Mammary epithelial cell (primary cell): ENCODE measurements around the gene FOXS1.

ENCODE experiments used
- EZH2 ChIP-seq: IDR thresholded peaks from 2 replicates; pipeline ENCODE4 v1.6.1; 2012; ENCODE audit warnings: low read length, inconsistent platforms, borderline replicate concordance
- TF ChIP-seq, protein P1 (sequence below), 2 donors: IDR thresholded peaks in 1 of 2; conservative IDR thresholded peaks in 1 of 2; 2 replicates each; pipeline ENCODE4 v1.5.1; 2011 to 2012; ENCODE audit warnings: inconsistent platforms in 2 of 2, low read length in 2 of 2, mild to moderate bottlenecking in 2 of 2, control low read depth in 1 of 2, low read depth in 1 of 2; ENCODE audit not compliant: insufficient read depth in 1 of 2; ENCODE audit errors: extremely low read depth in 1 of 2

DNA sequence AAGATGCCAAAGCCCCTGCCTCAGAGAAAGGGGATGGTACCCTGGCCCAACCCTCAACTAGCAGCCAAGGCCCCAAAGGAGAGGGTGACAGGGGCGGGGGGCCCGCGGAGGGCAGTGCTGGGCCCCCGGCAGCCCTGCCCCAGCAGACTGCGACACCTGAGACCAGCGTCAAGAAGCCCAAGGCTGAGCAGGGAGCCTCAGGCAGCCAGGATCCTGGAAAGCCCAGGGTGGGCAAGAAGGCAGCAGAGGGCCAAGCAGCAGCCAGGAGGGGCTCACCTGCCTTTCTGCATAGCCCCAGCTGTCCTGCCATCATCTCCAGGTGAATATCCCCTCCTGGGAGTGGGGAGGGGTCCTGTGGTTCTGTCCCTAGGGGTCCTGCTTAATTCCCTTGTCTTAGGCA is 25.2 kb downstream of the FOXS1 start:
- TF ChIP-seq, protein P1, sequence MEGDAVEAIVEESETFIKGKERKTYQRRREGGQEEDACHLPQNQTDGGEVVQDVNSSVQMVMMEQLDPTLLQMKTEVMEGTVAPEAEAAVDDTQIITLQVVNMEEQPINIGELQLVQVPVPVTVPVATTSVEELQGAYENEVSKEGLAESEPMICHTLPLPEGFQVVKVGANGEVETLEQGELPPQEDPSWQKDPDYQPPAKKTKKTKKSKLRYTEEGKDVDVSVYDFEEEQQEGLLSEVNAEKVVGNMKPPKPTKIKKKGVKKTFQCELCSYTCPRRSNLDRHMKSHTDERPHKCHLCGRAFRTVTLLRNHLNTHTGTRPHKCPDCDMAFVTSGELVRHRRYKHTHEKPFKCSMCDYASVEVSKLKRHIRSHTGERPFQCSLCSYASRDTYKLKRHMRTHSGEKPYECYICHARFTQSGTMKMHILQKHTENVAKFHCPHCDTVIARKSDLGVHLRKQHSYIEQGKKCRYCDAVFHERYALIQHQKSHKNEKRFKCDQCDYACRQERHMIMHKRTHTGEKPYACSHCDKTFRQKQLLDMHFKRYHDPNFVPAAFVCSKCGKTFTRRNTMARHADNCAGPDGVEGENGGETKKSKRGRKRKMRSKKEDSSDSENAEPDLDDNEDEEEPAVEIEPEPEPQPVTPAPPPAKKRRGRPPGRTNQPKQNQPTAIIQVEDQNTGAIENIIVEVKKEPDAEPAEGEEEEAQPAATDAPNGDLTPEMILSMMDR (conservative IDR thresholded peaks at IDR 0.05 in 1 of 2, IDR thresholded peaks at IDR 0.05 in 1 of 2; ENCODE audit: extremely low read depth in 1 of 2, insufficient read depth in 1 of 2, low read depth in 1 of 2, low read length in 2 of 2): no peak
- TF ChIP-seq EZH2: no peak
